GM12892 (cell line): ENCODE measurements around the gene COX6B2.
A peak's percentile ranks its signal among the peaks of the same experiment; 100 is the strongest.

ENCODE experiments used
- POLR2A ChIP-seq: IDR thresholded peaks from 2 replicates; pipeline ENCODE4 v1.6.1; 2011; ENCODE audit warnings: low read depth, low read length, control low read depth
- POLR2AphosphoS5 ChIP-seq: IDR thresholded peaks from 2 replicates; pipeline ENCODE4 v1.6.1; 2011; ENCODE audit warnings: low read depth, low read length, control low read depth
- TAF1 ChIP-seq: IDR thresholded peaks from 2 replicates; pipeline ENCODE4 v1.6.1; 2011; ENCODE audit warnings: low read depth, mild to moderate bottlenecking, control low read depth, low read length, borderline replicate concordance

- no peak for TF ChIP-seq TAF1
- no peak for TF ChIP-seq POLR2AphosphoS5
- TF ChIP-seq POLR2A = peak; percentile 70
Observed at GRCh38 chr19:55339889-55340783, 14.4 kb downstream of the COX6B2 start.
